ENCODE results near the gene UNC80.
A peak's percentile ranks its signal among the peaks of the same experiment; 100 is the strongest.

The UNC80 gene

DNA sequence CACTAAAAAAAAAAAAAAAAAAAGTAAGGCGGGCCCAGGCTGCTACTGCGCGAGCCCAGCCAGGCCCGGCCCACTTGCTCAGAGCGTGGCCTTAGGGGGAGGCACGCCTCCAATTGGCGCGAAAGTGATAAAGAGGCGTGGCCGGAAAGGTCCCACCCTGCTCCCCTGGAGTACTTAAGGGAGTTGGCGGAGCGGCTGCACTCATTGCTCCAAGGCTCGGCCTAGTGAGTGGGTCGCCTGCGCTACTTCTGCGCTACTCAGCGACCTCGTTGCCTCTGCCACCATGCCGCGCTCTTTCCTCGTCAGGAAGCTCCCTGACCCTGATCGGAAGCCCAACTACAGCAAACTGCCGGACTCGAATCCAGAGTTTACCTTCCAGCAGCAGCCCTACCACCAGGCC is 36.9 kb downstream of the UNC80 start:
- no peak for DNase-seq

DNA sequence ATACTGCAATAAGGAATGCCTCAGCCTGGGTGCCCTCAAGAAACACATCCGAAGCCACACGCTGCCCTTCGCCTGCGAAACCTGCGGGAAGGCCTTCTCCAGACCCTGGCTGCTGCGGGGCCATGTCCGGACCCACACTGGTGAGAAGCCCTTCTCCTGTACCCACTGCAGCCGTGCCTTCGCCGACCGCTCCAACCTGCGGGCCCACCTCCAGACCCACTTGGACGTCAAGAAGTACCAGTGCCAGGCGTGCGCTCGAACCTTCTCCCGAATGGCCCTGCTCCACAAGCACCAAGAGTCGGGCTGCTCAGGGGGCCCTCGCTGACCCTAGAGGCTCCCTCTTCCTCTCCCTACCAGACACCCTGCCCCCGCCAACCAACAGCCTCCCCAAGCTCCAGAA is 37.6 kb downstream of the UNC80 start:
- DNase-seq, result no peak

DNA sequence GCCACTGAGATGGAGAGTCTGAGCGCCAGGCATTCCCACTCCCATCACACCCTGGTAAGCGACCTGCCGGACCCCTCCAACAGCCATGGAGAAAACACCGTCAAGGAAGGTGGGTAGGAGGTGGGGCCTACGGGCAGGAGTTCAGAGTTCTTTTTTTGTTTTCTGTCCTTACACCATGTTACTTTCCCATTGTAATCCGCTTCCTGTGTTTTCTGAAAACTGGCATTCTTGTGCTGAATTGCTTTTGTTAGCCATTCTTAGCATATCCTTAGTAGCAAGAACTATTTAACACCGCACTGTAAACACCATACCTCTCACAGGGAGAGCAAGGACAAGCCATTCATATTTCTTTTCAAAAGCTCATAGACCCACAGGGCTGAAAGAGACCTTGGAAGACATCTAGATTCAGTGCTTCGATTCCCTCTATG is 46.2 kb downstream of the UNC80 start:
- DNase-seq, result no peak

DNA sequence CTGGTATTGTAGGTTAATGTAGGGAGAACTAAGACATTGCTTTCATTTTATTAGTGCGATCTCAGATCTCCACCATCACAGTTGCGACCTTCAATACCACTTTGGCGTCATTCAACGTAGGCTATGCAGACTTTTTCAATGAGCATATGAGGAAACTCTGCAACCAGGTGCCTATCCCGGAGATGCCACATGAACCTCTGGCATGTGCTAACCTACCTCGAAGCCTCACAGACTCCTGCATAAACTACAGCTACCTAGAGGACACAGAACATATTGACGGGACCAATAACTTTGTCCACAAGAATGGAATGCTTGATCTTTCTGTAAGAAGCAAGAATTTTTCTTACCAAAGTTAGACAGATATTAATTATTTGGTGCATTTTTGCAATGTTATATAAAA is 47.3 kb downstream of the UNC80 start:
- DNase-seq, result no peak

DNA sequence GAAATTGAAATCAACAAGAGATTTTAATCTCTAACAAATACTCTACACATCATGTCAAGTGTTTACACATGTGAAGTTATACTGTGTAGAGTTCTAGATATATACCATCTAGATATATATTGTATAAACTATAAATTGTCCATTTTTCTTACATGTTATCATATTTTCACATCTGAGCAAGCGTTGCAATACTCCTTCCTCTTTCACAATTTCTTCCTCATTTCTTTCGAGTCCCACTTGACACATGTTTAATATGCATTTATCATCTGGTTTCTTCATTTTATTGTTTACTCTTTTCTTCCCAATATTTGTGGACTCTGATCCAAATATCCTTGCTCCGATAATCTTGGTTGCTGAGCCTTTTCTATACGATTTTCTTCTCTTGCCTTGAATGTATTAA is 50.2 kb downstream of the UNC80 start:
- DNase-seq, result no peak

DNA sequence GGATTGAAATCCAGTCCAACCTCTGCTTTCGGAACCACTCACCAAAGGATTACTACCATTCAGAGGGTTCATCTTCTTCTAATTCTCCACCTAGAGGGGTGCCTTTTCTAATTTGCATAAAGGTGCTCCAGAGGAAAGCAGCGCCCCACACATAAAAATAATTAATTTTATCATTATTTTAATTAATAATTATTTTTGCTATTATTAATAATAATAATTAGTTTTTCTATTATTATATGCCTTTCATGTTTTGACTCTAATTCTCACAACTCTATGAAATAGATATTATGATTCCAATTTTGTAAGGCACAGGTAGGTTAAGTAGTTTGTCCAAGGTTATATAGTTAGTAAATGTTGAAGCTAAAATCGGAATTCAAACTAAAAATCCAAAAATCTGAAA is 51.9 kb downstream of the UNC80 start:
- no peak for DNase-seq

DNA sequence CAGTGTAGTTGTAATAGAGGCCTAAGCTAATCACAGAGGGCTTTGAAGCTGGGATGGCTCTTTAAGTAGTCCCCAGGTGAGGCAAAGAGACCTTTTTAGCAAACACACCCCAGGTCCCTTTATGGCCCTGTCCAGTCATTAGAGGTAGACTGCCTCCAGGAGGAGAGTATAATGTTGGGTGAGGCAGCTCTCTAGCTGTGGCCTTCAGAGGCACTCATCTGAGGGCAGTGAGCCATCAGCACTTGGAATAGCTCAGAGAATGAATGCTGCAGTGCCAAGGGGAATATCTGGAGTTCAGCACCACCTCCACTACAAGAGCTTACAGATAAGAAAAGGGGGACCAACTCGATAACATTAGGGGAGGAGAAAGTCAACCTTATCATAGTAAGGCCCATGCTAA is 52.8 kb downstream of the UNC80 start:
- DNase-seq, result no peak

DNA sequence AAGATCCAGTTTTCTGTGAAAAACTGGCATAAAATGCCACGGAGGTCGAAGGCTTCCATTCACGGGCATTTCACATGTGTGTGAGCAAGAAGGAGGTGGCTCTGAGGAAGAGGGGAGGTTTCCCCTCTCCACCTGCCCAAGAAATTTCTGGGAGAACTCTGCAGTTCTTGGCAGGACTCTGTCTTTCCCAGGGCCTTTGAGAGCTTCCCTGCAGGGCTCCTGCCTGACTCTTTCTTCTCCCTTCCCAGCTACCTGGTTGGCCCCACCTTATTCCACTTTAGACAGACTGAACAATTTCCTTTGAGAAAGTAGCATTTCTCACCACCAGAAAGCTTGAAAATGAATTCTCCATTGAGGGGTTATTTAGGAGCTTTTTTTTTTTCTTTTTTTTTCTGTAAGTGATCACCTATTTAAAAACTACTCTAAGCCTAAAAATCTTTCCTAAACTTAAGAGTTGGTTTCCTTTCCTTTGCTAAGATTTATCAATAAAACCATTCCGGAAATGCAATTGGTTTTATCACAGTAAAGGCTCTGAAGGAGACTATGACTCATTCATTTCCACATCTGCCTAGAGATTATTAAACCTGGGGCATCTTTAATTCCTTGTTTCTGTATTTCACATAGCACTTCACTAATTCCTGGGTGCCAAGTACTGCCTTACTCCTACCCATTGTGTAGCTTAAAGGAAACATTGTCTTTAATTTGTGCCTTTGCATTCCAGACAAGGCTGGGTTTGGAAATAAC is 59.3 kb downstream of the UNC80 start:
- DNase-seq, result no peak

DNA sequence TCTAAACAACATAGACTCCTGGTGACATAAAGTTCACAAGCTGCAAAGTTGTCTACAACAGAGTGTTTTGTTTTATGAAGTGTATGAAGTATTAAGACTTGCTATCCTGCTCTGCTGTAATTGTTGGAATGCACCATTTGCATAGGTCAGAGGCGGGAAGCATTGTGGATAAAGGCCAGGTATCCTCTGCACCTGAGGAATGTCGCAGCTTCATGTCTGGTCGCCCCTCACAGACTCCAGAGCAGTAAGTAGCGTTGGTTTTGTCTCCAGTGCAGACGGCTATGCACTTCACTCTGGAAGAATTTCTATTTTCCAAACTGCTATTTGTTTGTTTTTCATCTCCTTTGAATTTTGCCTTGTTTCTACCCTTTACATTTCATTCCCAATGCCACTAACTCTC is 63.1 kb downstream of the UNC80 start:
- no peak for DNase-seq

GRCh38 chr2:209840434-209840833 is 68.8 kb downstream of the UNC80 start:
- no peak for DNase-seq

DNA sequence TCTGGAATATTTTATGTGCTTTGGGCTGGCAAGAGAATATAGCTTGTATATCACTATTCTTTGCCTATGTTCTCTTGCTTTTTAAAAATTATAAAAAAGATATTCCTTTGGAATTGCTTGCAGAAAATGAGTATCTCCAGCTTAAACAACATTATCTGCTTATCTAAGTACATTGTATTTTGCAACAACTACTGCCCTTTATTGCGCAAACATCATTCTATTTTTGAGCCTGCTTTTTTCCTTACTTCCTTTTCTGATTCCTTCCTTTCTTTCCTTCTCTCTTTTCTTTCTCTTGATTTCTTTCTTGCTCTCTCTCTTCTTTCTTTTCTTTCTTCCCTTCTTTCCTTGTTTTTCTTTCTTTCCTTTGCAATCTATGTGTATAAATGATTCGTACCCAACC is 74.0 kb downstream of the UNC80 start:
- no peak for DNase-seq

- DNase-seq, result no peak
Measured at GRCh38 chr2:209864716-209865295, 93.2 kb downstream of the UNC80 start.

GRCh38 chr2:209868271-209868994 is 96.8 kb downstream of the UNC80 start:
- DNase-seq, result no peak

- no peak for DNase-seq
Measured at GRCh38 chr2:209870067-209870466, 98.4 kb downstream of the UNC80 start.

DNA sequence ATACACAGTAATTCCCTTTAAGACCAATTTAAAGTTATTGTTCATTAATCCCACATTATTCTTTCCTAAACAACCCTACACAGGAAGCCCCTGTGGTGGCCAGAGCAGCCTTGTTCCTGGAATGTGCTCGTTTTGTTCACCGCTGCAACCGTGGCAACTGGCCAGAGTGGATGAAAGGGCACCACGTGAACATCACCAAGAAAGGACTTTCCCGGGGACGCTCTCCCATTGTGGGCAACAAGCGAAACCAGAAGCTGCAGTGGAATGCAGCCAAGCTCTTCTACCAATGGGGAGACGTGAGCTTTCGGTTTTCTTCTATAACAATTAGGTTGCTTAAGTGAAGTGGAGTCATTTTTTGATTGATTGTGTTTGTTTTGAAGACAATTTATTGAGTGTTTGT is 101.0 kb downstream of the UNC80 start:
- DNase-seq, result peak in 1 of 2 experiments; percentile 1

- no peak for DNase-seq
Measured at GRCh38 chr2:209875270-209875669, 103.6 kb downstream of the UNC80 start.

- DNase-seq, result no peak
Measured at GRCh38 chr2:209876211-209876610, 104.6 kb downstream of the UNC80 start.

- no peak for DNase-seq
Measured at GRCh38 chr2:209878701-209879100, 107.1 kb downstream of the UNC80 start.

- no peak for DNase-seq
Measured at GRCh38 chr2:209900638-209901037, 129.0 kb downstream of the UNC80 start.

GRCh38 chr2:209901172-209901571 is 129.5 kb downstream of the UNC80 start:
- peak in 1 of 2 experiments; percentile 42 for DNase-seq

DNA sequence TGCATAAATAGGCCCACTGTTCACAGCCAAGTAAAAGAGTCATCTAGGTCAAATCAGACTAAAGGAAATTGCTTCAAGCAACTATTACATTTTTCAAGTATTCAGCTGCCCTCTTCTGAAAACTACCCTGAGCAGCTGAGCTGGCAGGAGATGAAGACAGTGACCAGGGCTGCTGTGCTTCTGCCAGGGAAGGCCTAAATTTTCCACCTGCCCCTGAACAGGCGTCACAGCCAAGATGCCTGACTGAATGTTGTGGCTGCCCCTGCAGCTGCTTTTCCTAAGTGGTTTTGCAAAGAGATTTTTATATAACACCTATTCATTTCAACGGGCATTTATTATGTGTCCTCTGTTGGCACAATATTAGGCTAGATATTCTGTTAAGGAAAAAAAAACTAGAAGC is 134.1 kb downstream of the UNC80 start:
- no peak for DNase-seq

DNA sequence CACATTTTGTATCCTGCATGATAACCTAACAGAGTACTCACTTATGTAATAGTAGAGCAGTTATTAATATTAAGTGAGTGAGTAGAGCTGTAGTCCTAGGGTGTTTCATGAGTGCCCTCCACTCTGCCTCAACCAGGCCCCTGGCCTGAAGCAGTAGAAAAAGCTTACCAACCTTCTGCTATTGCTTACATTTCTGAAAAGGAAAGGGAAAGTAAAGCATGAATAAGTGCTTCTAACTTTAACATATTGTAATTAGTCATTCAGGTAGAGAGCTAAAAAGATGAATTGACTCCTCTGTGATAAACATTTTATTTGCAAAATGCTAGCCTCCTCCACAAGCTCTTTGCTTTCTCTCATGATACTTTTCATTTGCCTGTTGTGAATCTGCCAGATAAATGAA is 136.1 kb downstream of the UNC80 start:
- no peak for DNase-seq

DNA sequence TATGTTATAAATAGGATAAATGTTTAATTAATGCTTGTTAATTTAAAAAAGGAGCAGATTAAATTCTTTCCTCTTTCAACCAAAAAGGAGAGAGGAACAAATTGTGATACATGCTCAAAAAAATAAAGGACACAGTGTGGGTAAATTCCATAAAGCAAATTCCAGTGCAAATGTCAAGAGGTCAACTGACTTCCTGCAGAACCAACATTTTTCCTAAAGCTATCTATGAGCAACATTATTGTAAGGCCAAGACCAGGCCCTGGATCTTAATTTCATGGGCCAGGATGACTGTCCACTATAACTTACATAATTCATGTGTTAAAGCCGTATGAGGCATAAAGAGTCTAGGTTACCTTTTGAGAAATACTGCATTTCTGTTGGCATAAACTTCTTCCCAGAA is 136.9 kb downstream of the UNC80 start:
- no peak for DNase-seq

DNA sequence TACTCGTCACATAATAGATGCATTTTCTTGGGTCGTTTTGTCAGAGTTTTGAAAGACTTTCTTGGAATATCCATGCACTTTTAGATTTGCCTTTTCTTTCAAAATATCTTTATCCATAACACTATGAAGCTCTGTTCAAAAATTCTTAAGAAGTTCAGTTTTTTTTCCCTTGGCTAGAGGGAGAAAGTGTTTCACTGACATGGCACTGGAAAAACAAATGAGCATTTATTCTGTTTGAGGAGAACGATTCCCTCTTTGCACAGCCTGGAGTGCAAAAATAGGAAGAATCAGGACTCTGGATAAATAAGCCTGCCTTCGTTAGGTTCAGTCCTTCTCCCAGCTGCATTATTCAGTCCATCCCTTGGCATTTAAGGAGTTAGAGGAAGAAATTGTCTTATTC is 139.9 kb downstream of the UNC80 start:
- DNase-seq, result no peak
